ENCODE measurements around the gene TTC9B.
"Not testable (repeated sequence)": the region's sequence is repeated elsewhere in the genome, so short reads cannot be mapped to it uniquely, and the experiment has no call there.

The TTC9B gene

GRCh38 chr19:40214936-40215335 lies 3.2 kb downstream of the TTC9B start:
- no peak for DNase-seq (ENCODE audit: low spot score)

GRCh38 chr19:40213882-40214570 lies 4.2 kb downstream of the TTC9B start:
- DNase-seq (ENCODE audit: low spot score): no peak

DNA sequence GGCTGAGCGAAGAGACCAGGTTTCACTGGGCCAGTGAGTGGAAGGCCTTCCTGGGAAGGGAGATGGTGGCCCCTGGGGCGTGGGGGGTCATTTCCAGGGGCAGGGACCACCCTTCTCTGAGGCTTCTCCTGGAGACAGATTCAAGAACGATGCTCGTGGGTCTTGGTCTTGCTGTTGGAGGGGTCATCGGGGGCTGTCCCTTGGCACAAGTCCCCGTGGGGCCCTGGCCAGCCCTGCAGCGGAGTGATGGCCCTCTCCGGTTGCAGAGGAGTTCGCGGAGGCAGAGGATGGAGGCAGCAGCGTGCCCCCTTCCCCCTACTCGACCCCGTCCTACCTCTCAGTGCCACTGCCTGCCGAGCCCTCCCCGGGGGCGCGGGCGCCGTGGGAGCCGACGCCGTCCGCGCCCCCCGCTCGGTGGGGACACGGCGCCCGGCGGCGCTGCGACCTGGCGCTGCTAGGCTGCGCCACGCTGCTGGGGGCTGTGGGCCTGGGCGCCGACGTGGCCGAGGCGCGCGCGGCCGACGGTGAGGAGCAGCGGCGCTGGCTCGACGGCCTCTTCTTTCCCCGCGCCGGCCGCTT lies 4.8 kb downstream of the TTC9B start:
- DNase-seq (ENCODE audit: low spot score): no peak

GRCh38 chr19:40210889-40211288 lies 7.3 kb downstream of the TTC9B start:
- DNase-seq (ENCODE audit: low spot score): no peak

GRCh38 chr19:40208602-40209001 lies 9.6 kb downstream of the TTC9B start:
- DNase-seq (ENCODE audit: low spot score): no peak

DNA sequence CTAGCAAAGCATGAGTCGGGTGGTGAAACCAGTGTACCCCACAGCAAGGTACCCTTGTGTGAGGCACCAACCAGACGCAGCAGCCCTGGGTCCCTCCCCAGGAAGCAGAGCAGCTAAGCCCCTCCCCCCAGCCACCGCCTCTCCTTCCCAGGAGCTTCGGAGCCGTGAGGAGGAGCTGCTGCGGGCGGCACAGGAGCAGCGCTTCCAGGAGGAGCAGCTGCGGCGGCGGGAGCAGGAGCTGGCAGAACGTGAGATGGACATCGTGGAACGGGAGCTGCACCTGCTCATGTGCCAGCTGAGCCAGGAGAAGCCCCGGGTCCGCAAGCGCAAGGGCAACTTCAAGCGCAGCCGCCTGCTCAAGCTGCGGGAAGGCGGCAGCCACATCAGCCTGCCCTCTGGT lies 12.4 kb downstream of the TTC9B start:
- no peak for DNase-seq (ENCODE audit: low spot score)

- DNase-seq (ENCODE audit: low spot score): no peak
Observed at GRCh38 chr19:40204381-40204780, 13.8 kb downstream of the TTC9B start.

DNA sequence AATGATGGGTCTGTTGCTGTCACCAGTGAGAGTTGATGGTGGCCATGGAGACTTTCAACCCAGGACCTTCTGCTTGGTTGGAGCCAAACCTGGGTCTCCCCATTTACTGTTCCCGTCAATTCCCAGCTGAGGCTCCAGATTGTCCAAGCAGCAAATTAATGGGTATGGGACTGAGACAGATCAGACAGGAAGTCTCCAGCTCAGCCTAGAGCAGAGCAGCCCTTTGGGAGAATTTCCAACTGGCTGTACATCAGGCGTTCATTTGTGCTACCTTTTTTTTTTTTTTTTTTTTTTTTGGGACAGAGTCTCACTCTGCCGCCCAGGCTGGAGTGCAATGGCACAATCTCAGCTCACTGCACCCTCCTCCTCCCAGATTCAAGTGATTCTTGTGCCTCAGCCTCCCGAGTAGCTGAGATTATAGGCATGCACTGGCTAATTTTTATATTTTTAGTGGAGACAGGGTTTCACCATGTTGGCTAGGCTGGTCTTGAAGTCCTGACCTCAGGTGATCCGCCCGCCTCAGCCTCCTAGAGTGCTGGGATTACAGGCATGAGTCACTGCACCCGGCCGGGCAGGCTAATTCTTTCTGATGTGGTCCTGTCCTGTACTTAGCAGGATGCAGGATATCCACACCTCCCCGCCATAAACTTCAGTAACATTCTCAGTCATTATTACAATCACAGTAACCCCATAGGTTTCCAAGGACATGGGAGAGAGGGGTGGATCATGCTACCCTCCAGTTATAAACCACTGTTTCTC lies 17.7 kb downstream of the TTC9B start:
- peak; percentile 89 for DNase-seq (ENCODE audit: low spot score)

DNA sequence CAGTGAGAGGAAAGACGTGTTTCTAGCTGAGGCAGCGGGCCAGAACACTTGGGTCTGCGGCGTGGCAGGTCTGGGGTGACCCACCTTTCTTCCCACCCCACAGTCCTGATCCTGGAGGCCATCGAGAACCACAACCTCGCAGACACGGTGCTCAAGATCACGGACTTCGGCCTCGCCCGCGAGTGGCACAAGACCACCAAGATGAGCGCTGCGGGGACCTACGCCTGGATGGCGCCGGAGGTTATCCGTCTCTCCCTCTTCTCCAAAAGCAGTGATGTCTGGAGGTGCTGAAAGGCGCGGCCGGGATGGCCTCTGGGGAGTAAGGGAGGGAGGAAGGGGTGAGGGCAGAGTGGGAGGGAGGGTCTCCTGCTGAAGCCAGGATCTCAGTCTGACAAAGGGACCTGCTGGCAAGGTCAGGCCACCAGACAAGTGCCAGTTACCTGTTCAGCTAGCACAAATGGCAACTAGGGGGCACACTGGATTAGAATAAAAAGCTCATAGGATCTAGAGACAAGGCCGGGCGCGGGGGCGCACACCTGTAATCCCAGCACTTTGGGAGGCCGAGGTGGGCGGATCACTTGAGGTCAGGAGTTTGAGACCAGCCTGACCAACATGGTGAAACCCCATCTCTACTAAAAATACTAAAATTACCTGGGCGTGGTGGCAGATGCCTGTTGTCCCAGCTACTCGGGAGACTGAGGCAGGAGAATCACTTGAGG lies 19.8 kb downstream of the TTC9B start:
- no peak for DNase-seq (ENCODE audit: low spot score)

GRCh38 chr19:40193587-40193849 lies 24.7 kb downstream of the TTC9B start:
- no peak for DNase-seq (ENCODE audit: low spot score)

DNA sequence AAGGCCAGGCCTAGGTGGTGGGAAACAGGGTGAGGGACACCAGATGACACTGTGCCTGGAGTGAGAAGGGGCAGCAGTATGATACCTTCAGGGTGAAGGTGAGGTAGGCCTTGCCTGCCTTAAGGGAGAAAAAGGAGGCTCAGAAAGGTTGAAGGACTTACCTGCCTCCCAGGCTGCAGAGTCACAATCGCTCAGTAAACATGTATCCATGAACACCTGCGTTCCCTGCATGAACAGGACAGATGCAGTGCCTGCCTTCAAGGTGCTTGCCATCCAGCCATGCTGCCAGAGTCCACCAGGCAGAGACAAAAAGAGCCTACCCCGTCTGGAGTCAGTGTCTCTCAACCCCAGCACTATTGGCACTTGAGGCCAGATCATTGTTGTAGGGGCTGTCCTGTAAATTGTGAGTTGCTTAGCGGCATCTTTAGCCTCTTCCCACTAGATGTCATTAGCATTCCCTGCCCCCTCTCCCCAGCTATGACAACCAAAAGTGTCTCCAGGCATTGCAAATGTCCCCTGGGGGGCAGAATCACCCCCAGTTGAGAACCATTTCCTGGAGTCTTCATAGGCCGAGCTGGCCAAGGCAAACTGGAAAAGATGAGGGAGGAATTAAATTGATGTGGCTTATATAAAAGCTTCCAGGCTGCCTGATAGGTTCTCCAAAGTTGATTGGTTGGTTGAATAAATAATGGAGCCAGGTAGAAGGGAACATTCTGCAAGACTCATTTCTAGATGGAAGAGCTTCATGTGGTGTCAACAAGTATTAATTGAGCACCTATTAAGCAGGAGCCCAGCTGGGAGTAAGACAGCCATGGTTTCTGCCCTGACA lies 25.2 kb downstream of the TTC9B start:
- no peak for DNase-seq (ENCODE audit: low spot score)

DNA sequence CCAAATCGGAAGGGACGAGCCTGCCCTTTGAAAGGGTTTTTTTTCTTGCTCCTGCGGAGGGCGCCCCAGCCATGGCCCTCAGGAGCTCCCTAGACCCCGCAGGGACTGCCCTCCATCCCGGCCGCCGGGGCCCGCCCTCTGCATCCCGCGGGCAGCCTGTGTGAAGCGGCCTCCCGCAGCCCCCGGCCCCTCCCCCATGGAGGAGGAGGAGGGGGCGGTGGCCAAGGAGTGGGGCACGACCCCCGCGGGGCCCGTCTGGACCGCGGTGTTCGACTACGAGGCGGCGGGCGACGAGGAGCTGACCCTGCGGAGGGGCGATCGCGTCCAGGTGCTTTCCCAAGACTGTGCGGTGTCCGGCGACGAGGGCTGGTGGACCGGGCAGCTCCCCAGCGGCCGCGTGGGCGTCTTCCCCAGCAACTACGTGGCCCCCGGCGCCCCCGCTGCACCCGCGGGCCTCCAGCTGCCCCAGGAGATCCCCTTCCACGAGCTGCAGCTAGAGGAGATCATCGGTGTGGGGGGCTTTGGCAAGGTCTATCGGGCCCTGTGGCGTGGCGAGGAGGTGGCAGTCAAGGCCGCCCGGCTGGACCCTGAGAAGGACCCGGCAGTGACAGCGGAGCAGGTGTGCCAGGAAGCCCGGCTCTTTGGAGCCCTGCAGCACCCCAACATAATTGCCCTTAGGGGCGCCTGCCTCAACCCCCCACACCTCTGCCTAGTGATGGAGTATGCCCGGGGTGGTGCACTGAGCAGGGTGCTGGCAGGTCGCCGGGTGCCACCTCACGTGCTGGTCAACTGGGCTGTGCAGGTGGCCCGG lies 26.1 kb downstream of the TTC9B start:
- DNase-seq (ENCODE audit: low spot score): peak; percentile 56

DNA sequence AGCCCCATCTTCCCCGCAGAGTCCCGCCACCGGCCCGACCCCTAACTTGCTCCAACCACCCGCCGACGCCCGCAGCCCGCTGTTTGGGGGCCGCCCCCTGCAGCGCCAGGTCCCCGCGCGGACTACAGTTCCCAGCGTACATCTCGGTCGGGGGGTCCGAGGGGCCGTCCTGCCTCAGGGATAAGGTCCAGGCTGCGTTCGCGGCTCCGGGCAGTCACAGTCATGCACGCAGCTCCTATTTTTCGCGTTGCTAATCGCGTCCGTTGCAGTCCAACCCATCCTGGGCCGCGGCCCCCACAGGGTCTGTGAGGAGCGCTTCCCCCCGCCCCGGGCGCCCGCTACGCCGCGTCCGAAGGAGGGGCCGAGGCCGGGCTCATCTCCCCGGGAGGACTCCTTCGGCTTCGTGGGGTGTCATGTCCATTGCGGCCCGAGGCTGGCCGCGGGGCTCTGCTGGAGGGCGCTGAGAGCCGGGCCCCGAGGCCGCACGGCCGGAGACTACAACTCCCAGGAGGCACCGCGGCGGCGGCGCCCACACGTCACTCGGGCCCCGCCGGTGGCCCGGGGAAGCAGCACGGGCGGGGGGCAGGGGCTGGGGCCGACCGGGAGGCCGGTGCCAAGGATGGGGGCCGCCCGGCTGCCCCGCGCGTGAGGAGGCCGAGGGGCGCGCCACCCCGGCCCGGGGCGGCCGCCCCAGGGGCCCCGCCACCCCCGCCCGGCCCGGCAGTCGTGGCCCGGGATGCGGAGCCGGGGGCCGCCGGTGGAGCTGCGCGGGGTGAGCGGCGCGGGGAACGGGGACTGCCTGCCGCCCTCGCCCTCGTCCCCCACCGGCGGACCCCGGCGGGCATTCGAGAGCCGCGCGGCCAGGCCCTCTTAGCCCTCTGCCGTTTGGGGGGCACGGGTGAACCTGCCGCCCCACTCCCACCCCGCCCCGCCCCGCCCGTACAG lies 27.0 kb downstream of the TTC9B start, which contains the start of gene MAP3K10:
TSS of gene MAP3K10 (plus strand) at position 536 of the 945 bp plus-strand sequence. CDS start 606 bp downstream, outside the sequence.
- peak; percentile 76 for DNase-seq (ENCODE audit: low spot score)

DNA sequence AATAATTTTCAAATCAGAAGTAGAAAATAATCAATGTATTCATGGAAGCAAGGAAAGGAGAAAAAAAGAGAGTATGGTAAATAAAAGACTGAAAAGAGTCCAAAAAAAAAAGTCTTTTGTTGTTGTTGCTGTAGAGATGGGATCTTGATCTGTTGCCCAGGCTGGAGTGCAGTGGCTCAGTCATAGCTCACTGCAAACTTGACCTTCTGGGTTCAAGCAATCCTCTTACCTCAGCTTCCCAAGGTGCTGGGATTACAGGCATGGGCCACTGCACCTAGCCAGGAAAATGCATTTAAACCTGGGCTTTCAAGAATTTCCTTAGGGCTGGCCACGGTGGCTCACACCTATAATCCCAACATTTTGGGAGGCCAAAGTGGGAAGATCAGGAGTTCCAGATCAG lies 33.9 kb downstream of the TTC9B start:
- DNase-seq (ENCODE audit: low spot score): no peak

- DNase-seq (ENCODE audit: low spot score): no peak
Observed at GRCh38 chr19:40178756-40179155, 39.4 kb downstream of the TTC9B start.

DNA sequence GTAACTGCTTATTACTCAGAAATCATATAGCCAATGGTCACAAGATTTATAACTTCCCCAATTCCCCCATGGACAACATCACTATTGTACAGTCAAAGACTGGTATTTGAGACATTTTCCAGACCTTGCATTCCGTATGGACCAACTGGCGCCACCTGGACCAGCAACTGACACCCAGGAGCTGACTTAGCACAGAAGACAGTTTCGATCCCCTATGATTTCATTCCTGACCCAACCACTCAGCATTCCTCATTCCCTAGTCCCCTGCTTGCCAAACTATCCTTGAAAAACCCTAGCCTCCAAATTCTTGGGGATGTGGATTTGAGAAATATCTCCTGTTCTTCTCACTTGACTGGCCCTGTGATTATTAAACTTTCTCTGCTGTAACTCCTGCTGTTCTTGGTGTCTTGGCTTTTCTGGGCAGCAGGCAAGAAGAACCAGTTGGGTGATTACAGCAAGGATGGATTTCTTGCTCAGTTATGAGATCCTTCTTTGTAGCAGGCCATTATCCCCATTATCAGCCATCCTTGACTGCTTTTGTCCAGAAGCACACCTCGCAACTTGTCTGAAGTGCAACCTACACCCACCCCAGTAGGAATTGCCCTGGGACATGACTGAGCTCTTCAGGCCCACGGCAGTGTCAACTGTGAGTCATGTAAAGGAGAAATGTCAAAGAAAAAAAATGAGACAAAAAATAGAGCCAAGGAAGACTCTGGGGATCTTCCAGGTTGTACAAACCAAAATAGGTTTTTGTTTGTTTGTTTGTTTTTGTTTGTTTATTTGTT lies 40.7 kb downstream of the TTC9B start:
- DNase-seq (ENCODE audit: low spot score): no peak

GRCh38 chr19:40175820-40176219 lies 42.4 kb downstream of the TTC9B start:
- no peak for DNase-seq (ENCODE audit: low spot score)

DNA sequence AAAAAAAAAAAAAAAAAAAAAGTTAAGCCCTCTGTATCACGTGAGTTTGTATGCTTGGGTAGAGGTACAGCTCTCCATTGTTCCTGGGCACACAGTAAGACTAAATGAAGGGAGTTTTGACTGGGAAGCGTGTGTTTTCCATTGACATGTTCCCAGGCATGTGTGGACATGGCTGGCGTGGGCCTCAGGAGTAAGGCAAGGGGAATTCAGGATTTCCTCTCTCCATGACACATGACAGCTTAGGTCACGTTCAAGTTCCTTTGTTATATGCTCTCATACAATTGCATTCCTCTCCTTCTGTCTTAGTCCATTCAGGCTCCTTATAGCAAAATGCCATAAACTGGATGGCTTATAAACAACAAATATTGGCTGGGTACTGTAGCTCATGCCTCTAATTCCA lies 44.1 kb downstream of the TTC9B start:
- DNase-seq (ENCODE audit: low spot score): no peak

DNA sequence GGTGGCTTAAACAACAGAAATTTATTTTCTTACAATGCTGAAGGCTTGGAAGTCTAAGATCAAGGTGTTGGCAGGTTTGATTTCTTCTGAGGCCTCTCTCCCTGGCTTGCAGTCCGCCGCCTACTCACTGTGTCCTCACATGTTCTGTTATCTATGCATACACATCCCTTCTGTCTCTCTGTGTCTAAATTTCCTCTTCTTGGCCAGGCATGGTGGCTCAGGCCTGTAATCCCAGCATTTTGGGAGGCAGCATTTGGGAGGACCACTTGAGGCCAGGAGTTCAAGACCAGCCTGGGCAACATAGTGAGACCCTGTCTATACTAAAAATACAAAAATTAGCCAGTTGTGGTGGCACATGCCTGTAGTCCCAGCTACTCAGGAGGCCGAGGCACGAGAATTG lies 46.9 kb downstream of the TTC9B start:
- DNase-seq (ENCODE audit: low spot score): not testable (repeated sequence)

Measured in SW480 (cell line).